Activated B cell treated with CpG ODN at 0.5 μM for 24 hours (primary cell): Measurements from ENCODE around the gene PHLDA1. TPM values are rescaled to one million over a fixed set of nuclear protein-coding genes. Genes with fewer than 3 reads are reported as not detected.
"Not testable (repeated sequence)": the region's sequence is repeated elsewhere in the genome, so short reads cannot be mapped to it uniquely, and the experiment has no call there.

Experiments used
- ATAC-seq: fragments of 200-7000 bp; cut with Tn5 transposase; one replicate; pipeline ENCODE4 v1.10.0; 2021; ENCODE audit warnings: low read depth, mild to moderate bottlenecking, moderate library complexity
- CTCF ChIA-PET: fragments of 350-600 bp; sonication (Branson Sonifier 250); formaldehyde crosslinking; loops from one replicate; lab custom pipeline; 2021; ENCODE audit warnings: antibody characterized with exemption; lab: Charles Lee
- POLR2A ChIA-PET: fragments of 350-600 bp; sonication (Branson Sonifier 250); formaldehyde crosslinking; loops from one replicate; lab custom pipeline; 2021; ENCODE audit warnings: antibody characterized with exemption; lab: Charles Lee
- DNase-seq: peaks from one replicate; pipeline ENCODE4 v3.0.0; 2022
- H3K27ac Mint-ChIP-seq: one replicate; pipeline ENCODE4 v1.8.0; 2020; ENCODE audit warnings: mixed read lengths
- H3K27me3 Mint-ChIP-seq: one replicate; pipeline ENCODE4 v1.8.0; 2021; ENCODE audit warnings: mixed read lengths
- H3K36me3 Mint-ChIP-seq: one replicate; pipeline ENCODE4 v1.8.0; 2021; ENCODE audit warnings: low read depth, mixed read lengths
- H3K4me1 Mint-ChIP-seq: one replicate; pipeline ENCODE4 v1.8.0; 2021; ENCODE audit warnings: mixed read lengths
- H3K4me3 Mint-ChIP-seq: one replicate; pipeline ENCODE4 v1.8.0; 2020; ENCODE audit warnings: mild to moderate bottlenecking, mixed read lengths
- H3K9me3 Mint-ChIP-seq: one replicate; pipeline ENCODE4 v1.8.0; 2020; ENCODE audit warnings: mixed read lengths
- intact Hi-C: fragments of 100-400 bp; cut with micrococcal nuclease; formaldehyde crosslinking; loops from one replicate; pipeline ENCODE4 v1.15.1; 2024
- total RNA-seq: library from RNA; stranded (reverse); gene quantifications from 2 replicates; pipeline ENCODE4 v1.2.3, GENCODE V29; 2022
- TF ChIP-seq, protein P1 (sequence below): fragments of 200-600 bp; IDR thresholded peaks from one replicate; pipeline ENCODE4 v1.8.0; 2022; ENCODE audit warnings: antibody characterized with exemption, mild to moderate bottlenecking

PHLDA1 gene
- total RNA-seq, 1 donor from 2014 or later = 1.1 TPM

DNA sequence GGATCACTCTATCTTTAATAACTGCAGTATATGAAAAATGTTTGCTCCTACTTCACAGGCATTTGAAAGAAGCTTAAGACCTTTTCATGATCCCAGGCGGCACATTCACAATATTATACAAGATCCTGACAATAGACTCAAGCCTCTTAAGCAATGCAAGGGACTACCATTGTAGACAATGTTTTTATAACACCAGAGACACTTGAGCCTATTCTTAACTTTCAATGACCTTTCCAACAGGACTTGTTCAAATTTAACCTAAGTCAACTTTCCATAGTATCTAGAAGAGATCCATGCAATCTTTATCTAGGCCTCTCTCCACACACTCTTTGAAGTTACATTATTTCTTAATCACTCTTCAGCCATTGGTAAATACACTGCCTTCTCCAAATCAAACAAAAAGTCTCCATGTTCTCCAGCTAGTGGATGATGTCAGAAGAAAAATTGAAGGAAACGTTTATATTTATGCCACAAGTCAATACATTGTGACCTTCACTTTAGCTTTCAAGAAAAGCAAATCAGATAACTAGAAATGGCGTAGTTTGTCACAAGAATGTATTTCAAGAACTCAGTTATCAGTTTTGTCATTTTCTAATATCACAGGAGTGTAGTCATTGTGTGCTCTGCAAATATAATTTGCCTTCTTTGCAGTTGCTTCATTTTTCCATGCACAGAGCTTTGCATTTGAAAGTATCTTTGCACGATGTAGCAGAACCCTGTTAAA, 41.2 kb downstream of the PHLDA1 start:
- no peaks in the 10 kb centered on the region for H3K9me3 Mint-ChIP-seq
- no peak overlapping the region for H3K4me3 Mint-ChIP-seq
- no peaks in the 10 kb centered on the region for H3K4me1 Mint-ChIP-seq
- no peak for ATAC-seq
- ChIA-PET CTCF (interaction anchor here (0.6 kb wide), 1 partner anchor 42 kb away, joined by 3 read pairs; no protein-coding TSS in a partner anchor), POLR2A (no interaction called here)
- no peak overlapping the region for H3K27ac Mint-ChIP-seq
- H3K27me3 Mint-ChIP-seq = peaks cover 25% of the 10 kb centered on the region
- intact Hi-C loops = no loop called here
- TF ChIP-seq, protein P1, sequence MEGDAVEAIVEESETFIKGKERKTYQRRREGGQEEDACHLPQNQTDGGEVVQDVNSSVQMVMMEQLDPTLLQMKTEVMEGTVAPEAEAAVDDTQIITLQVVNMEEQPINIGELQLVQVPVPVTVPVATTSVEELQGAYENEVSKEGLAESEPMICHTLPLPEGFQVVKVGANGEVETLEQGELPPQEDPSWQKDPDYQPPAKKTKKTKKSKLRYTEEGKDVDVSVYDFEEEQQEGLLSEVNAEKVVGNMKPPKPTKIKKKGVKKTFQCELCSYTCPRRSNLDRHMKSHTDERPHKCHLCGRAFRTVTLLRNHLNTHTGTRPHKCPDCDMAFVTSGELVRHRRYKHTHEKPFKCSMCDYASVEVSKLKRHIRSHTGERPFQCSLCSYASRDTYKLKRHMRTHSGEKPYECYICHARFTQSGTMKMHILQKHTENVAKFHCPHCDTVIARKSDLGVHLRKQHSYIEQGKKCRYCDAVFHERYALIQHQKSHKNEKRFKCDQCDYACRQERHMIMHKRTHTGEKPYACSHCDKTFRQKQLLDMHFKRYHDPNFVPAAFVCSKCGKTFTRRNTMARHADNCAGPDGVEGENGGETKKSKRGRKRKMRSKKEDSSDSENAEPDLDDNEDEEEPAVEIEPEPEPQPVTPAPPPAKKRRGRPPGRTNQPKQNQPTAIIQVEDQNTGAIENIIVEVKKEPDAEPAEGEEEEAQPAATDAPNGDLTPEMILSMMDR = no peak
- no peak for DNase-seq
- no peaks in the 10 kb centered on the region for H3K36me3 Mint-ChIP-seq

DNA sequence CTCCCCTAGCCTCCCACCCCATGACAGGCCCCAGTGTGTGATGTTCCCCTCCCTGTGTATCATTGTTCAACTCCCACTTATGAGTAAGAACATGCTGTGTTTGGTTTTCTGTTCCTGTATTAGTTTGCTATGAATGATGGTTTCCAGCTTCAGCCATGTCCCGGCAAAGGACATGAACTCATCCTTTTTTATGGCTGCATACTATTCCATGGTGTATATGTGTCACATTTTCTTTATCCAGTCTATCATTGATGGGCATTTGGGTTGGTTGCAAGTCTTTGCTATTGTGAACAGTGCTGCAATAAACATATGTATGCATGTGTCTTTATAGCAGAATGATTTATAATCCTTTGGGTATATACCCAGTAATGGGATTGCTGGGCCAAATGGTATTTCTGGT, 43.9 kb downstream of the PHLDA1 start:
- H3K4me1 Mint-ChIP-seq, H3K27ac Mint-ChIP-seq, H3K9me3 Mint-ChIP-seq, CTCF ChIA-PET, POLR2A ChIA-PET, intact Hi-C loops, DNase-seq, H3K36me3 Mint-ChIP-seq, ATAC-seq, H3K4me3 Mint-ChIP-seq: not testable (repeated sequence)
- peaks cover 25% of the 10 kb centered on the region for H3K27me3 Mint-ChIP-seq

DNA sequence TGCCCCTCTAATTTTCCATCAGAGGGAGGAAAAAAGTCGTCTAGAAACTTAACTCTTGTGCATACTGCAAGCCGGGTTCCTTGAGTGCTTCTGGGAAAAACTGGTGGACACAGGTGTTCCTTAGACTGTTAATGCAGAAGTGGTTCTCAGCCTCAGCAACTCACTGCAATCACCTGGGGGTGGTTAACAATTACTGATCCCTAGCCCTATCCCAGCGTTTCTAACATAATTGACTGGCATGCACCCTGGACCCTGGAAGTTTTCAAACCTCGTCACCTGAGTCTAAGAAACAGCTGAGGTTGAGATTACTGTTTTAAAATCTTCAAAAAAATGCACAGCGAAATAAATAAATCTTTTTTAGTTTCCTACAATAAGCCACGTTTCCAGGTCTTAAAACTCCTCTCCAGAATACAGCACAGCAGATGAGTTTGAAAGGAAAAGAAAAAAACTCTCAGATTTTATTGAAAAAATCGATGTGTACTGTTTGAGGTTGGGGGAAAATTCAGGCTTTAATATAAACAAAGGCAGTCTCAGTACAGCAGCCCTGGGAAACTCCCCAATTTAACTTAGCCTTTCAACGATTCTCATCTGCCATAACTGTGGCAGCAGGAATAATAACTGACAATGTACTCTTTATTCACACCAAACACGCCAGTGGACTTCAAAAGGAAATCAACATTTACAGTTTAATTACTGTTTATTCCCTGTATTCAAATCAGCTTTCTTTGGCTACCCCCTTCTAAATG, 45.4 kb downstream of the PHLDA1 start:
- TF ChIP-seq, protein P1 = no peak
- ChIA-PET POLR2A (no interaction called here), CTCF (no interaction called here)
- intact Hi-C loops = no loop called here
- ATAC-seq = no peak
- no peak for DNase-seq
- peaks cover 12% of the 10 kb centered on the region for H3K27me3 Mint-ChIP-seq
- no peaks in the 10 kb centered on the region for H3K9me3 Mint-ChIP-seq
- peaks cover 11% of the 10 kb centered on the region for H3K4me1 Mint-ChIP-seq
- no peak overlapping the region for H3K4me3 Mint-ChIP-seq
- H3K27ac Mint-ChIP-seq = no peak overlapping the region
- no peaks in the 10 kb centered on the region for H3K36me3 Mint-ChIP-seq

DNA sequence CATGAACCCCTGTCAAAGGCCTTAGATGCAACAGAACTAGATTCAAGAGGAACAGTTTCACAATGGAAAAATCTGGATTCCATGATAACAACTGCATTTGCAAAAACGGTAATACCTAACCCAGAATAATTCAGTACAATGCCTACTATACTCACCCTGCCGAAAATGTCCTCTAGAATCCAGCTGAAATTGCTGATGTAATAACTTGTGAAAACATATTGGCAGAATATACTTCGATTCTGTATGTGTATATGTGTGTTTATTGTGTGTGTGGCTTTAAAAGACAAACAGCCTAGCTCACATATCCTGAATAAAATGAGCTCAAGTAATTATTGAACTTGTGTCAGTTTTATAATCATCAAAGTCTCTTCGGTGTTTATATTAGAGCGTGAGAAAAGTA, 46.0 kb downstream of the PHLDA1 start:
- intact Hi-C loops = no loop called here
- H3K4me1 Mint-ChIP-seq = peaks cover 12% of the 10 kb centered on the region
- no peak for ATAC-seq

DNA sequence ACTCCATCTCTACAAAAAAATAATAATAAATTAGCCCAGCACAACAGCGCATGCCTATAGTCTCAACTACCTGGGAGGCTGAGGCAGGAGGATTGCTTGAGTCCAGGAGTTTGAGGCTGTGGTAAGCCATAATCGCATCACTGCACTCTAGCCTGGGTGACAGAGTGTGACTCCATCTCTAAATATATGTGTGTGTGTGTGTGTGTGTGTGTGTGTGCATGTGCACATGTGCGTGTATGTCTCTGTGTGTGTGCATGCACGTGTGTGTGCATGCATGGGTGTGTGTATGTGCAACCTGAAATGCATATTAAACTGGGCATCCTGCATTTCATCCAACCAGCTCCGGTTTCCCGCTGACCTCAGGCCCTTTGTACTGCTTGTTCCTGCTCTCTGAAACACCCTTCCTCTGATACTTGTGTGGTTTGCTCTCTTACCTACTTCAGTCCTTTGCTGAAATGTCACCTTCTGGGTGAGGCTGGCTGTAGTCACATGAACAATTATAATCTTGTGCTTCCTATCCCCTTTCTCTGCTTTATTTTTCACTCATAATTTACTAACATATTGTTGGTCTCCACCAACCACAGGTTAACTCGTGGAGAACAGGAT, 46.9 kb downstream of the PHLDA1 start:
- H3K36me3 Mint-ChIP-seq = no peaks in the 10 kb centered on the region
- H3K9me3 Mint-ChIP-seq = no peaks in the 10 kb centered on the region
- DNase-seq = no peak
- ChIA-PET POLR2A (no interaction called here), CTCF (no interaction called here)
- no peak for ATAC-seq
- H3K27me3 Mint-ChIP-seq = peaks cover 12% of the 10 kb centered on the region
- H3K4me1 Mint-ChIP-seq = peaks cover 12% of the 10 kb centered on the region
- no peak overlapping the region for H3K27ac Mint-ChIP-seq
- H3K4me3 Mint-ChIP-seq = no peak overlapping the region
- intact Hi-C loops = no loop called here
- TF ChIP-seq, protein P1 = no peak

More for the DNA sequence above, 46.0 kb downstream of the PHLDA1 start:
- TF ChIP-seq, protein P1 = no peak
- H3K4me3 Mint-ChIP-seq = no peak overlapping the region
- H3K27me3 Mint-ChIP-seq = peaks cover 12% of the 10 kb centered on the region
- H3K27ac Mint-ChIP-seq = no peak overlapping the region
- no peaks in the 10 kb centered on the region for H3K36me3 Mint-ChIP-seq
- ChIA-PET POLR2A (interaction anchor here (0.6 kb wide), 1 partner anchor 99 kb away, joined by 5 read pairs; the partner anchor contains the start of gene NAP1L1), CTCF (no interaction called here)
- no peaks in the 10 kb centered on the region for H3K9me3 Mint-ChIP-seq
- no peak for DNase-seq

DNA sequence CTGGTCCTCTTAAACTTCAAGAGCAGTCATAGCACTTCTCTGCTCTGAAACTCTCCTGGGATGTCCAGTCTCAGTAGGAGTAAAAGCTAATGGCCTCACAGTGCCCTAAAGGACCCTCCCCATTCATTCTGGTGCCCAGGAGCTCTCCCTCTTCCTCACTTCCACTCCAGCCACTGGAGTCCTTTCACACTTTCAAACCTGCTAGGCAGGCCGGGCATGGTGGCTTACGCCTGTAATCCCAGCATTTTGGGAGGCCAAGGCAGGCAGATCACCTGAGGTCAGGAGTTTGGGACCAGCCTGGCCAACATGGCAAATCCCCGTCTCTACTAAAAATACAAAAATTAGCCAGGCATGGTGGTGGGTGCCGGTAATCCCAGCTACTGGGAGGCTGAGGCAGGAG, 47.7 kb downstream of the PHLDA1 start:
- DNase-seq, H3K36me3 Mint-ChIP-seq, ATAC-seq, H3K4me3 Mint-ChIP-seq, H3K27ac Mint-ChIP-seq, H3K9me3 Mint-ChIP-seq, intact Hi-C loops, H3K27me3 Mint-ChIP-seq, CTCF ChIA-PET, POLR2A ChIA-PET: not testable (repeated sequence)
- peaks cover 18% of the 10 kb centered on the region for H3K4me1 Mint-ChIP-seq
